ENCODE measurements around the gene ARMH4. TPM values are rescaled to one million over a fixed set of nuclear protein-coding genes. Genes with fewer than 3 reads are reported as not detected.

The ARMH4 gene
- total and polyA plus RNA-seq, 2 donors (not counting 1 experiment from before 2014, with no cell fraction given) = not detected

GRCh38 chr14:58189176-58189575 lies 37.2 kb upstream of the ARMH4 start:
- no peak overlapping the region for H2AFZ ChIP-seq (ENCODE audit: insufficient read depth, low read depth, low read length, poor library complexity, severe bottlenecking)

GRCh38 chr14:58177125-58177524 lies 25.1 kb upstream of the ARMH4 start:
- no peaks in the 10 kb centered on the region for H3K4me1 Mint-ChIP-seq
- intact Hi-C loops (cut with micrococcal nuclease) = no loop called here
- Histone ChIP-seq H3K4me2 (replicated peaks; ENCODE audit: low read depth, low read length, poor library complexity, severe bottlenecking) (no peak overlapping the region), H3K4me3 (ENCODE audit: control extremely low read depth in 1 of 5, extremely low read depth in 1 of 5, insufficient read depth in 1 of 5, low read depth in 2 of 5, low read length in 4 of 5) (no peak overlapping the region), H3K79me2 (ENCODE audit: control insufficient read depth, insufficient read depth, low read length) (no peaks in the 10 kb centered on the region), H3K27me3 (replicated peaks in 1 of 4; ENCODE audit: control extremely low read depth in 1 of 4, control insufficient read depth in 3 of 4, insufficient read depth in 4 of 4, low read length in 3 of 4) (peaks cover 0 to 6% (median 2%) of the 10 kb centered on the region in 4 experiments), H3K36me3 (replicated peaks in 1 of 2; ENCODE audit: control extremely low read depth in 1 of 2, control insufficient read depth in 1 of 2, extremely low read depth in 1 of 2, insufficient read depth in 2 of 2, low read length in 1 of 2) (no peaks in the 10 kb centered on the region), H3K4me1 (ENCODE audit: control insufficient read depth in 2 of 2, insufficient read depth in 2 of 2, low read length in 2 of 2) (no peaks in the 10 kb centered on the region), H3K9ac (ENCODE audit: low read length) (no peak overlapping the region), H2AFZ (ENCODE audit: insufficient read depth, low read depth, low read length, poor library complexity, severe bottlenecking) (no peak overlapping the region), H3K9me3 (ENCODE audit: control extremely low read depth in 1 of 3, control insufficient read depth in 2 of 3, insufficient read depth in 1 of 3, low read length in 2 of 3) (no peaks in the 10 kb centered on the region), H3K27ac (ENCODE audit: low read length in 2 of 2) (no peak overlapping the region), H4K20me1 (ENCODE audit: control insufficient read depth, insufficient read depth, low read length, poor library complexity, severe bottlenecking) (no peaks in the 10 kb centered on the region)
- DNase-seq (no peak), ATAC-seq (ENCODE audit: low read depth) (no peak)
- WGBS (ENCODE audit: insufficient coverage) = 100% methylated on average over 2 of the region's 5 CpGs
- no peaks in the 10 kb centered on the region for H3K9me3 Mint-ChIP-seq (ENCODE audit: insufficient read depth)
- CTCF ChIA-PET = no interaction called here
- TF ChIP-seq EZH2 (IDR thresholded peaks at IDR 0.05; ENCODE audit: borderline replicate concordance, insufficient read depth, low read depth, low read length, poor library complexity, severe bottlenecking) = no peak
- TF ChIP-seq, protein P1, sequence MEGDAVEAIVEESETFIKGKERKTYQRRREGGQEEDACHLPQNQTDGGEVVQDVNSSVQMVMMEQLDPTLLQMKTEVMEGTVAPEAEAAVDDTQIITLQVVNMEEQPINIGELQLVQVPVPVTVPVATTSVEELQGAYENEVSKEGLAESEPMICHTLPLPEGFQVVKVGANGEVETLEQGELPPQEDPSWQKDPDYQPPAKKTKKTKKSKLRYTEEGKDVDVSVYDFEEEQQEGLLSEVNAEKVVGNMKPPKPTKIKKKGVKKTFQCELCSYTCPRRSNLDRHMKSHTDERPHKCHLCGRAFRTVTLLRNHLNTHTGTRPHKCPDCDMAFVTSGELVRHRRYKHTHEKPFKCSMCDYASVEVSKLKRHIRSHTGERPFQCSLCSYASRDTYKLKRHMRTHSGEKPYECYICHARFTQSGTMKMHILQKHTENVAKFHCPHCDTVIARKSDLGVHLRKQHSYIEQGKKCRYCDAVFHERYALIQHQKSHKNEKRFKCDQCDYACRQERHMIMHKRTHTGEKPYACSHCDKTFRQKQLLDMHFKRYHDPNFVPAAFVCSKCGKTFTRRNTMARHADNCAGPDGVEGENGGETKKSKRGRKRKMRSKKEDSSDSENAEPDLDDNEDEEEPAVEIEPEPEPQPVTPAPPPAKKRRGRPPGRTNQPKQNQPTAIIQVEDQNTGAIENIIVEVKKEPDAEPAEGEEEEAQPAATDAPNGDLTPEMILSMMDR (IDR thresholded peaks at IDR 0.05) = no peak
- POLR2A ChIA-PET = no interaction called here
- H3K27ac Mint-ChIP-seq = no peak overlapping the region
- no peak overlapping the region for H3K4me3 Mint-ChIP-seq
- H3K27me3 Mint-ChIP-seq = peaks cover 22% of the 10 kb centered on the region

More at GRCh38 chr14:58189176-58189575, 37.2 kb upstream of the ARMH4 start:
- peaks cover 38% of the 10 kb centered on the region for H3K27me3 Mint-ChIP-seq
- H3K4me3 Mint-ChIP-seq = no peak overlapping the region
- ATAC-seq (ENCODE audit: low read depth) (no peak), DNase-seq (no peak)
- no CpG with 5 or more reads among the region's 2 CpGs for WGBS (ENCODE audit: insufficient coverage)
- H3K79me2 ChIP-seq (ENCODE audit: control insufficient read depth, insufficient read depth, low read length) = no peaks in the 10 kb centered on the region
- H3K4me1 Mint-ChIP-seq = no peaks in the 10 kb centered on the region
- no peak overlapping the region for H3K27ac Mint-ChIP-seq
- H3K4me1 ChIP-seq (ENCODE audit: control insufficient read depth in 2 of 2, insufficient read depth in 2 of 2, low read length in 2 of 2) = no peaks in the 10 kb centered on the region
- peaks cover 0 to 3% (median 1%) of the 10 kb centered on the region in 4 experiments for H3K27me3 ChIP-seq (replicated peaks in 1 of 4; ENCODE audit: control extremely low read depth in 1 of 4, control insufficient read depth in 3 of 4, insufficient read depth in 4 of 4, low read length in 3 of 4)
- H4K20me1 ChIP-seq (ENCODE audit: control insufficient read depth, insufficient read depth, low read length, poor library complexity, severe bottlenecking) = no peaks in the 10 kb centered on the region
- intact Hi-C loops (cut with micrococcal nuclease) = no loop called here
- H3K9me3 ChIP-seq (ENCODE audit: control extremely low read depth in 1 of 3, control insufficient read depth in 2 of 3, insufficient read depth in 1 of 3, low read length in 2 of 3) = no peaks in the 10 kb centered on the region
- CTCF ChIA-PET = no interaction called here
- H3K9me3 Mint-ChIP-seq (ENCODE audit: insufficient read depth) = no peaks in the 10 kb centered on the region
- H3K9ac ChIP-seq (ENCODE audit: low read length) = no peak overlapping the region
- H3K36me3 ChIP-seq (replicated peaks in 1 of 2; ENCODE audit: control extremely low read depth in 1 of 2, control insufficient read depth in 1 of 2, extremely low read depth in 1 of 2, insufficient read depth in 2 of 2, low read length in 1 of 2) = no peaks in the 10 kb centered on the region
- POLR2A ChIA-PET = no interaction called here
- H3K4me3 ChIP-seq (ENCODE audit: control extremely low read depth in 1 of 5, extremely low read depth in 1 of 5, insufficient read depth in 1 of 5, low read depth in 2 of 5, low read length in 4 of 5) = no peak overlapping the region
- no peak for TF ChIP-seq EZH2 (IDR thresholded peaks at IDR 0.05; ENCODE audit: borderline replicate concordance, insufficient read depth, low read depth, low read length, poor library complexity, severe bottlenecking)
- H3K27ac ChIP-seq (ENCODE audit: low read length in 2 of 2) = no peak overlapping the region
- no peak overlapping the region for H3K4me2 ChIP-seq (replicated peaks; ENCODE audit: low read depth, low read length, poor library complexity, severe bottlenecking)

Measured in B cell (primary cell).